Neural cell (in vitro differentiated cells): ENCODE data around the gene IGBP1.

ENCODE experiments used
- CTCF ChIP-seq: fragments of 450-650 bp; IDR thresholded peaks from 2 replicates; pipeline ENCODE4 v1.5.1; 2014; ENCODE audit warnings: antibody characterized with exemption, mild to moderate bottlenecking, moderate library complexity; ENCODE audit not compliant: poor library complexity, severe bottlenecking
- EP300 ChIP-seq: fragments of 450-650 bp; conservative IDR thresholded peaks from 2 replicates; pipeline ENCODE4 v1.6.1; 2014; ENCODE audit warnings: antibody characterized with exemption, mild to moderate bottlenecking, moderate library complexity; ENCODE audit not compliant: poor library complexity, severe bottlenecking
- EZH2 ChIP-seq: fragments of 200-600, 300-800 bp; shearing (Covaris generic), sonication (generic); IDR thresholded peaks from 2 replicates; pipeline ENCODE4 v1.6.1; 2014; ENCODE audit warnings: antibody characterized with exemption, low read length, borderline replicate concordance, mild to moderate bottlenecking; ENCODE audit not compliant: insufficient read depth, poor library complexity, severe bottlenecking
- POLR2AphosphoS5 ChIP-seq: IDR thresholded peaks from 2 replicates; pipeline ENCODE4 v1.6.1; 2012
- RAD21 ChIP-seq: fragments of 450-650 bp; conservative IDR thresholded peaks from 2 replicates; pipeline ENCODE4 v1.6.1; 2014; ENCODE audit warnings: antibody characterized with exemption, mild to moderate bottlenecking, moderate library complexity
- TAF1 ChIP-seq: IDR thresholded peaks from 2 replicates; pipeline ENCODE4 v1.6.1; 2012; ENCODE audit warnings: low read depth

- TF ChIP-seq EZH2 (no peak), CTCF (no peak), EP300 (no peak), POLR2AphosphoS5 (no peak), RAD21 (no peak), TAF1 (no peak)
Measured at GRCh38 chrX:70096052-70096451, 37.2 kb upstream of the IGBP1 start.
